Parathyroid adenoma (tissue), 2 donors: ENCODE measurements around the gene LMX1A.

Experiments used
- H2AFZ ChIP-seq: fragments of 300-600 bp; sonication (generic); one replicate; pipeline ENCODE4 v1.7.0; 2017; ENCODE audit warnings: antibody characterized with exemption, mild to moderate bottlenecking
- H3K27ac ChIP-seq: fragments of 300-600 bp; sonication (generic); one replicate; pipeline ENCODE4 v1.7.0; 2017
- H3K27me3 ChIP-seq: fragments of 300-600 bp; sonication (generic); one replicate; pipeline ENCODE4 v1.7.0; 2017; ENCODE audit warnings: low read length; ENCODE audit not compliant: control insufficient read depth, insufficient read depth
- H3K36me3 ChIP-seq: fragments of 300-600 bp; sonication (generic); one replicate; pipeline ENCODE4 v1.7.0; 2017; ENCODE audit warnings: low read length; ENCODE audit not compliant: control insufficient read depth, insufficient read depth
- H3K4me1 ChIP-seq: fragments of 300-600 bp; sonication (generic); one replicate; pipeline ENCODE4 v1.7.0; 2017; ENCODE audit warnings: control low read depth
- H3K4me2 ChIP-seq: fragments of 300-600 bp; sonication (generic); one replicate; pipeline ENCODE4 v1.7.0; 2017; ENCODE audit warnings: low read length
- H3K4me3 ChIP-seq: fragments of 300-600 bp; sonication (generic); one replicate; pipeline ENCODE4 v1.7.0; 2017; ENCODE audit warnings: low read depth, low read length
- H3K79me2 ChIP-seq: fragments of 300-600 bp; sonication (generic); one replicate; pipeline ENCODE4 v1.7.0; 2017; ENCODE audit warnings: control low read depth
- H3K9ac ChIP-seq: fragments of 300-600 bp; sonication (generic); one replicate; pipeline ENCODE4 v1.7.0; 2017; ENCODE audit warnings: mild to moderate bottlenecking
- H3K9me3 ChIP-seq: fragments of 300-600 bp; sonication (generic); one replicate; pipeline ENCODE4 v1.7.0; 2017; ENCODE audit warnings: low read length; ENCODE audit not compliant: control insufficient read depth
- CTCF ChIP-seq: fragments of 300-600 bp; sonication (generic); IDR thresholded peaks from one replicate; pipeline ENCODE4 v1.7.0; 2017; ENCODE audit warnings: antibody characterized with exemption, mild to moderate bottlenecking
- donor health status: primary hyperparathyroidism.

The LMX1A gene

GRCh38 chr1:165225062-165225461, 131.5 kb downstream of the LMX1A start:
- TF ChIP-seq CTCF: no peak
- no peaks in the 10 kb centered on the region for H3K36me3 ChIP-seq

GRCh38 chr1:165224504-165224903, 132.0 kb downstream of the LMX1A start:
- no peaks in the 10 kb centered on the region for H3K79me2 ChIP-seq

More at GRCh38 chr1:165225062-165225461, 131.5 kb downstream of the LMX1A start:
- Histone ChIP-seq H3K4me2 (no peak overlapping the region), H3K27me3 (no peaks in the 10 kb centered on the region), H3K27ac (no peak overlapping the region), H3K9ac (no peak overlapping the region), H3K4me3 (no peak overlapping the region), H3K9me3 (no peaks in the 10 kb centered on the region), H3K4me1 (no peaks in the 10 kb centered on the region), H2AFZ (no peak overlapping the region), H3K79me2 (no peaks in the 10 kb centered on the region)

GRCh38 chr1:165222580-165222979, 133.9 kb downstream of the LMX1A start:
- no peaks in the 10 kb centered on the region for H3K4me1 ChIP-seq
- H3K9ac ChIP-seq: no peak overlapping the region
- H3K79me2 ChIP-seq: no peaks in the 10 kb centered on the region
- H3K9me3 ChIP-seq: no peaks in the 10 kb centered on the region
- H3K4me2 ChIP-seq: no peak overlapping the region
- H3K36me3 ChIP-seq: no peaks in the 10 kb centered on the region
- no peak overlapping the region for H3K27ac ChIP-seq
- no peak for TF ChIP-seq CTCF
- H3K27me3 ChIP-seq: no peaks in the 10 kb centered on the region
- H2AFZ ChIP-seq: no peak overlapping the region
- H3K4me3 ChIP-seq: no peak overlapping the region

More at GRCh38 chr1:165224504-165224903, 132.0 kb downstream of the LMX1A start:
- H3K36me3 ChIP-seq: no peaks in the 10 kb centered on the region
- H3K9me3 ChIP-seq: no peaks in the 10 kb centered on the region
- no peak for TF ChIP-seq CTCF
- no peaks in the 10 kb centered on the region for H3K27me3 ChIP-seq
- H3K4me2 ChIP-seq: no peak overlapping the region
- H3K9ac ChIP-seq: no peak overlapping the region
- H2AFZ ChIP-seq: no peak overlapping the region
- no peaks in the 10 kb centered on the region for H3K4me1 ChIP-seq
- H3K27ac ChIP-seq: no peak overlapping the region
- H3K4me3 ChIP-seq: no peak overlapping the region

GRCh38 chr1:165218731-165219130, 137.8 kb downstream of the LMX1A start:
- no peaks in the 10 kb centered on the region for H3K79me2 ChIP-seq

More at GRCh38 chr1:165218731-165219130, 137.8 kb downstream of the LMX1A start:
- Histone ChIP-seq H3K4me2 (no peak overlapping the region), H3K4me1 (no peaks in the 10 kb centered on the region), H3K27ac (no peak overlapping the region), H3K9ac (no peak overlapping the region), H3K27me3 (no peaks in the 10 kb centered on the region), H3K9me3 (no peaks in the 10 kb centered on the region), H3K4me3 (no peak overlapping the region), H3K36me3 (no peaks in the 10 kb centered on the region), H2AFZ (no peak overlapping the region)
- TF ChIP-seq CTCF: no peak
